ENCODE measurements around the gene DYNC1H1.

GRCh38 chr14:101977311-101978071, 13.1 kb downstream of the DYNC1H1 start:
- no peak for TF ChIP-seq CTCF (IDR thresholded peaks at IDR 0.05)
- no peak for TF ChIP-seq POLR2AphosphoS5 (IDR thresholded peaks at IDR 0.05)
- no peak for TF ChIP-seq POLR2A (IDR thresholded peaks at IDR 0.05)
